NOMO-1 (cell line): ENCODE results near the gene CD247.

ENCODE experiments used
- DNase-seq, 2 experiments: peaks; one replicate each; lab custom pipeline; 2025; ENCODE audit not compliant: unreplicated experiment in 2 of 2; lab: John Stamatoyannopoulos, UW

The CD247 gene

DNA sequence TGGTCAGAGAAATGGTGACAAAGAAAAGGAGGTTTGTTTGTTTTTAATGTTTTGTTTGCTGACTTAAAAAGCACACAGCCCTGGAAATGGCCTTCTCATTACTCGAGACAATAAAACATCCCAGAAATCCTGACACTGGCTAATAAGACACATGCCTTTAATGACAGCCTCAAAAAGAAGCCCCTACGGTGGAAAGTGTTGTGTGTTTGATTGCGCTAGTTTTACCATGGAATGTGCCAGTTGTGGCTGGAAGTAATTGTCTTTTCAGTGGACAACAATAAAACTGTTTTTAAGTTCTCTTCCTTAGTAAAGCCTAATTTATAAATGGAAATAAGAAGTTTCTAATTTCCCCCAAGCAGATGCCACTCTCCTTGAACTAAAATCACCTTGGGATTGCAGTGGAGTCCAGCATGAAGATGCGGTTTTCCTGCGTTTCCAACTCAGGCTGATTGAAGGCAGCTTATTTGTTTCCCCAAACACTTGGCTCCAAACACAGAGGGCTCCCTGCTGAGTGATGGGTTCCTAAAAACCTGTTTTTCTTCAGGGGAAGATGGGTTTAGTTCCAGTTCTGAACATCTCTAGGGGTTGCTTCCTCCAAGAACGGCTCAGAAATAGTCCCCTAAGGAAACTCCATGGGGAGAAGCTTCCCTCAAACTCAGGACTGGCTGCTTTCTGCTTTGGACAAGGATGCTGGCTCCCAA lies 54.3 kb downstream of the CD247 start:
- DNase-seq: no peak

DNA sequence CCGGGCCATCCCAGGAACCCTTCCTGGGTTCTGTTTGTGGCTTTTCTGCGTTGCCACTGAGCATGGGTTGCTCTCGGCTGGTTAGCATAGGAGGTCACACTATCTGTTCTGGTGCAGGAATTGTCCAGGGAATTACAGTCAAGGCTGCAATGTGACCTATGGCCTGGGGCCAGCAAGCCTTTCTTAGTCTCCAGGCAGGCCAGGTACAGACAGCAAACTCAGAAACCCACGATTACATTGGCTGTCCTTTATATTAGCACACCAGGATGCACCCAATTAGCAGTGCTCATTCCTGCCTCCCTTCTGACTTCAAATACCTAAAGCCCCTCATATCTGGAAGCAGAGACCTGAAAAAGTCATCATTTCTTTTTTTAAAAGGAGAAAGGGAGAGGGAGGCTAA lies 55.2 kb downstream of the CD247 start:
- DNase-seq: no peak

DNA sequence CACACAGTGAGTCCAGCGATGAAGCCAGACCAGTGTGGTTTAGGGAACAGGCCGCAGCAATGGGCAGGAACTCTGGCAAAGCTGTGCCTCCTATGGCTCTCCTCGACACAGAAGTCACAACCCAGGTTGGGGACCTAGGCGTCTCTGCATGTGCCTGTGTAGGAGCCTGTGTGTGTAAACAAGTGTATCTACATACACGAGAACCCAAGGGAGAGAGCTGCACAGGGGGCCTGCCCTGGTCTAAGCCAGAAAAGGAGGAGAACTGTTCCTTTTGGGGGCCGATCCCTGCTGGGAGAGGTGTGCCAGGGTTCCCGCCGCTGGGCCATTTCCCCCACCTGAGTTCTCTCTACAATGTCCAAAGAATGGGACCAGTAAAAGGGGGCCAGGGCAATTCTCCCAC lies 56.0 kb downstream of the CD247 start:
- DNase-seq: no peak

DNA sequence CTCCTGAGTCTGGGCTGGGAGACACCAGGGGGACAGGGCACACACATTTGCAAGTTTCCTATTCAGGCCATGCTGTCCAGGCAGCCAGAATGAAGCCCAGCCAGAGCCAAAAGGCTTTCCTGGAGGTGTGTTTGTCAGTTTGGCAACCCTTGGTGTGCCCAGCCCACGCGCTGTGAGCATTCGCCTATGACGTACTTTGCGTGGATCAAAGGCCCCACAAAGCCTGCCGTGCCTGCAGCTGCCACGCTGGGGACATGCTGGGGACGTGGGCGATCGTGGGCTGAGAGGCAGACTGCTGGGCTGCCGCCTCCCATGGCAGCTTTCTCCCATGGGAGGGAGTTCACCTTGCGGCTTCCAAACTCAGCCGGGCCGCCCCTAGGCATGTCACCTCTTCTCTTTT lies 57.5 kb downstream of the CD247 start:
- DNase-seq: no peak

GRCh38 chr1:167457936-167458584 lies 60.3 kb downstream of the CD247 start:
- no peak for DNase-seq

DNA sequence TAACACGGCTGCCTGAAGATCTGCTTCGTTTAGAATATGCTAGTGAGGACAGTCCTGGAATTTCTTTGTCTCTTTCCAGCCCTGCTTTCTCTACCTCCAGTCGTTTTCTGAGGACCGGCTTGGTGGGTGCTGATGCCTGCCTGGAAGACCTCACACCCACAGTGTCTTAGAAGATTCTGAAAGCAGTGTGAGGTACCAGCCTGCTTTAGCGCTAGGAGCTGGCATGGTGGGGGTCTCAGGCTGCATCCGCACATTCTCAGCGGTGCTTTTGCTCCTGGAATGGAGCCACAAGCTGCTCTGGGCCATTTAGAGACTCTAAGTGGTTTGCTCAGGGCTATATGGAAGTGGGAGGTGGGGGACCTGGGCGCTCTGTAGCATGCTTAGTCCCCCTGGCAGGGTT lies 61.4 kb downstream of the CD247 start:
- DNase-seq: no peak

GRCh38 chr1:167456524-167456923 lies 61.8 kb downstream of the CD247 start:
- no peak for DNase-seq

GRCh38 chr1:167455786-167456446 lies 62.4 kb downstream of the CD247 start:
- DNase-seq: no peak

- peak; percentile 31 to 38 for DNase-seq
Observed at GRCh38 chr1:167454894-167455785, 63.2 kb downstream of the CD247 start.

DNA sequence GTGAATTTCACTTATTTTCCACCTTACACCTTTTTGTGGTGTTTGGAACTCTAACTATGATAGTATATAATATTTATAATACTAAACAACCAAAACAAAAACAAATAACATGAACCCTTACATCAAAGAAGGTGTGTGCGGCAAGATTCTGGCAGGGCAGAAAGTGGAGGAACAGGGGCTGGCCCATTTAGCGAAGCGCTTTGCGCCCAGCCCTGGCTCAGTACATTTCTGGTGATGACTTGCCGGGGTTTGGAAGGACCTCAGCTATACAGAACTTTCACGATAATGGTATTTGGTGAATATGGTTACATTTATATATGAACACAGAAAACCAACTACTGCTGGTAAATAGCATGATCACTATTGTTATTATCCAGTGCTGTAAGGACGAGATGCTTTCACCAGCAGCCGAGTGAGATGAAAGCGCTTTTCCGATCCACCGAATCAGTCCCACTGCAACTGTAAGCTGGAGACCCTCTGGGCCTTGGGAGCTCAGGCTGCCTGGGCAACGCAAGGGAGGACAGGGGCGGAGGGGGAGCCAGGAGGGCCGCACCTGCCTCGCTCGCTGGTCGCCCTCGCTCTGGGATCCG lies 63.9 kb downstream of the CD247 start:
- DNase-seq: no peak

GRCh38 chr1:167453123-167453522 lies 65.2 kb downstream of the CD247 start:
- DNase-seq: no peak

GRCh38 chr1:167452483-167452882 lies 65.8 kb downstream of the CD247 start:
- DNase-seq: no peak

DNA sequence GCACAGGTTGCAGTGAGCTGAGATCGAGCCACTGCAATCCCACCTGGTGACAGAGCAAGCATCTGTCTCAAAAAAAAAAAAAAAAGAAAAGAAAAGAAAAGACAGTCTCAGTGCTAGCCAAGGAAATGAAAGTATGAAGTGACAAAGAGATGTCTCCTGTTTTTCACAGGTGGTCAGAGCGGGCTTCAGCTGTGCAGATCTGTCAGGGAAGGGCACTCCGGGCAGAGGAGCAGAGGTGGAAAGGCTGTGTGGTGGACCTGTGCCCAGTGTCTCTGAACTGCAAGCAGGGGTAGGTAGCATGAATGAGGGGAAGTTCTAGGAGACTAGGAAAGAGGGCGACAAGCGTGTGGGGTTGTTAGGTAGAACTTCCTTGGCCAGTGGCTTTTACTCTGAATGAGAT lies 67.5 kb downstream of the CD247 start:
- no peak for DNase-seq

- peak; percentile 84 to 85 for DNase-seq
Observed at GRCh38 chr1:167447521-167448136, 70.7 kb downstream of the CD247 start.

GRCh38 chr1:167446966-167447365 lies 71.4 kb downstream of the CD247 start:
- peak; percentile 29 to 49 for DNase-seq

DNA sequence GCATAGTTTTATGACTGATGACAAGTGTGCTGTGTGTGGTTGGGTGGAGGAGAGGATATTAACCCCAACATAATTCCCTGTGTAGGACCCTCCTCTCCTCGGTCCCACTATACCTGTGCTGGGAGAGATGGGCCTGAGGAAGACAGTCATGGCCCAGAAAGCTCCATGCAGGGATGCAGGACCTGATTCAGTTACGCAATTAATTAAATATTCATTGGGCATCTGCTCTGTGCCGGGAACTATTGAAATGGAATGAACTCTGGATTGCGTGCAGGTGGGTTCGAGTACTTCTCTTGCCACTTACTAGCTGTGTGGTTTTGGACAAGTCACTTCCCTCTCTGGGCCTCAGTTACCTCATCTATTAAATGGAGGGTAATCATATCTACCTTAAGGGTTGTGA lies 74.6 kb downstream of the CD247 start:
- no peak for DNase-seq

DNA sequence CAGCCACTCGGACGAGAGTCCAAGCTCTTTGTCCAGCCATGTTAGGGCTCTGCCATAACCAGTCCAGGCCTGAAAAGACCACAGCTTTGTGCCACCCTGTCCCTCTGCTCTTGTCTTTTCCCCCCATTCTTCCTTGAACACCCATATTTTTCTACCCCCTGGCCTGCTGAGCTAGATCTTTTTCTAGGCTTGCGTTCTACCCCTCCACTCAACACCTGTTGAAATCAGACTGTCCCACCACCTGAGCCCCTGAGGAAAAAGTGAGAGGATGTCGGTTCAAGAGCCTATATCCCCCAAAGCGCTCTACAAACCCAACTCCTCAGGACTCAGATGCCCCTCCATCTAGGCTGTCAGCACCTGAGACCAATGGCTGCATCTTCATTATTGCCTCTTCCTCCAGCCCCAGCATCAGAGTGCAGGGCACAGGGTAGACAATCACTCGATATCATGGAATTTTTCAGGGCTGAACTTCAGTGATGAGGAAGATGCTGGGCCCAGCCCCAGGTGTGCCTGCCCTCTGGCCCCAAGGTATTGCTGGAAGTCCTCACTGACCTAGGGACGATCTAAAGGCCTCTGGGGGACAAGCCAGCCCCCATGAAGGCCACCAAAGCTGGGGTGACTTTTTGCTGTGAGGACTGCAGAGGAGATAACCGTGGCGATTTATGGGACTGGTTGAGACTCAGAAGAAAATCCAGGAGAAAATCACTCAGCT lies 75.3 kb downstream of the CD247 start:
- DNase-seq: no peak

GRCh38 chr1:167442142-167442848 lies 76.0 kb downstream of the CD247 start:
- DNase-seq: peak; percentile 55 to 69

- no peak for DNase-seq
Observed at GRCh38 chr1:167441222-167441621, 77.1 kb downstream of the CD247 start.
